Stomach smooth muscle (tissue), 2 donors: ENCODE data around the gene RAB20.
"Not testable (repeated sequence)": the region's sequence is repeated elsewhere in the genome, so short reads cannot be mapped to it uniquely, and the experiment has no call there.

Experiments
- H3K27ac ChIP-seq: one replicate; pipeline ENCODE4 v1.7.0; 2013; ENCODE audit warnings: mild to moderate bottlenecking, low read length, inconsistent platforms
- H3K27me3 ChIP-seq, 2 donors: one replicate each; pipeline ENCODE4 v1.7.0; 2013; ENCODE audit warnings: low read length in 2 of 2; ENCODE audit not compliant: insufficient read depth in 2 of 2, control insufficient read depth in 1 of 2
- H3K36me3 ChIP-seq, 2 donors: one replicate each; pipeline ENCODE4 v1.7.0; 2013; ENCODE audit warnings: low read length in 2 of 2; ENCODE audit not compliant: control insufficient read depth in 2 of 2, insufficient read depth in 2 of 2
- H3K4me1 ChIP-seq: one replicate; pipeline ENCODE4 v1.7.0; 2013; ENCODE audit warnings: low read length; ENCODE audit not compliant: control insufficient read depth, insufficient read depth
- H3K4me3 ChIP-seq, 2 donors: one replicate each; pipeline ENCODE4 v1.7.0; 2013; ENCODE audit warnings: low read length in 2 of 2
- H3K9ac ChIP-seq, 2 donors: one replicate each; pipeline ENCODE4 v1.7.0; 2013; ENCODE audit warnings: low read length in 2 of 2, mild to moderate bottlenecking in 1 of 2
- H3K9me3 ChIP-seq, 2 donors: one replicate each; pipeline ENCODE4 v1.7.0; 2013; ENCODE audit warnings: low read length in 2 of 2; ENCODE audit not compliant: control insufficient read depth in 2 of 2
- donor health status: healthy.
- donor health status: Pancreatic carcinoma.

The RAB20 gene

GRCh38 chr13:110490009-110490770, 71.3 kb downstream of the RAB20 start:
- peaks cover 75 to 83% of the 10 kb centered on the region in 2 donors for H3K36me3 ChIP-seq

GRCh38 chr13:110486880-110487279, 74.6 kb downstream of the RAB20 start:
- H3K9ac ChIP-seq, H3K27me3 ChIP-seq, H3K27ac ChIP-seq, H3K4me1 ChIP-seq, H3K4me3 ChIP-seq, H3K9me3 ChIP-seq: not testable (repeated sequence)
- H3K36me3 ChIP-seq: peaks cover 79 to 86% of the 10 kb centered on the region in 2 donors

More at GRCh38 chr13:110490009-110490770, 71.3 kb downstream of the RAB20 start:
- H3K4me1 ChIP-seq: peaks cover 3% of the 10 kb centered on the region
- H3K27me3 ChIP-seq: no peaks in the 10 kb centered on the region
- no peaks in the 10 kb centered on the region for H3K9me3 ChIP-seq
- H3K4me3 ChIP-seq: no peak overlapping the region
- no peak overlapping the region for H3K9ac ChIP-seq
- H3K27ac ChIP-seq: no peak overlapping the region

GRCh38 chr13:110486061-110486715, 75.3 kb downstream of the RAB20 start:
- no peak overlapping the region for H3K9ac ChIP-seq
- H3K4me1 ChIP-seq: peaks cover 3% of the 10 kb centered on the region
- H3K27ac ChIP-seq: peak overlapping the region; percentile 31
- no peaks in the 10 kb centered on the region for H3K27me3 ChIP-seq
- no peak overlapping the region for H3K4me3 ChIP-seq
- peaks cover 77 to 81% of the 10 kb centered on the region in 2 donors for H3K36me3 ChIP-seq
- H3K9me3 ChIP-seq: no peaks in the 10 kb centered on the region

GRCh38 chr13:110485604-110486003, 75.9 kb downstream of the RAB20 start:
- Histone ChIP-seq H3K36me3 (peaks cover 73 to 77% of the 10 kb centered on the region in 2 donors), H3K4me1 (peaks cover 4% of the 10 kb centered on the region), H3K27me3 (no peaks in the 10 kb centered on the region), H3K27ac (peak overlapping the region; percentile 31), H3K9me3 (no peaks in the 10 kb centered on the region), H3K9ac (no peak overlapping the region), H3K4me3 (no peak overlapping the region)

- H3K9me3 ChIP-seq: no peaks in the 10 kb centered on the region
- H3K36me3 ChIP-seq: peaks cover 68 to 72% of the 10 kb centered on the region in 2 donors
- no peak overlapping the region for H3K9ac ChIP-seq
Measured at GRCh38 chr13:110484290-110485048, 77.1 kb downstream of the RAB20 start.

GRCh38 chr13:110483386-110483968, 78.0 kb downstream of the RAB20 start:
- H3K4me1 ChIP-seq: peaks cover 19% of the 10 kb centered on the region
- peak overlapping the region; percentile 37 for H3K27ac ChIP-seq
- H3K36me3 ChIP-seq: peaks cover 67 to 70% of the 10 kb centered on the region in 2 donors
- no peak overlapping the region for H3K4me3 ChIP-seq
- no peaks in the 10 kb centered on the region for H3K9me3 ChIP-seq
- no peak overlapping the region for H3K9ac ChIP-seq
- no peaks in the 10 kb centered on the region for H3K27me3 ChIP-seq

More at GRCh38 chr13:110484290-110485048, 77.1 kb downstream of the RAB20 start:
- no peak overlapping the region for H3K4me3 ChIP-seq
- H3K27me3 ChIP-seq: no peaks in the 10 kb centered on the region
- peaks cover 16% of the 10 kb centered on the region for H3K4me1 ChIP-seq
- peak overlapping the region; percentile 6 for H3K27ac ChIP-seq

- Histone ChIP-seq H3K36me3 (peaks cover 67 to 78% of the 10 kb centered on the region in 2 donors), H3K27ac (peak overlapping the region; percentile 55)
Measured at GRCh38 chr13:110480161-110480560, 81.4 kb downstream of the RAB20 start.

GRCh38 chr13:110479648-110480047, 81.9 kb downstream of the RAB20 start:
- no peaks in the 10 kb centered on the region for H3K27me3 ChIP-seq
- H3K9me3 ChIP-seq: no peaks in the 10 kb centered on the region
- peaks cover 69 to 79% of the 10 kb centered on the region in 2 donors for H3K36me3 ChIP-seq
- no peak overlapping the region for H3K9ac ChIP-seq
- no peak overlapping the region for H3K4me3 ChIP-seq
- peaks cover 21% of the 10 kb centered on the region for H3K4me1 ChIP-seq
- H3K27ac ChIP-seq: peak overlapping the region; percentile 55

More at GRCh38 chr13:110480161-110480560, 81.4 kb downstream of the RAB20 start:
- Histone ChIP-seq H3K9ac (no peak overlapping the region), H3K27me3 (no peaks in the 10 kb centered on the region), H3K9me3 (no peaks in the 10 kb centered on the region), H3K4me1 (peaks cover 21% of the 10 kb centered on the region), H3K4me3 (no peak overlapping the region)

- Histone ChIP-seq H3K27me3 (no peaks in the 10 kb centered on the region), H3K9ac (peak overlapping the region in 1 of 2 donors; percentile 13), H3K9me3 (no peaks in the 10 kb centered on the region), H3K4me1 (peaks cover 21% of the 10 kb centered on the region), H3K4me3 (no peak overlapping the region), H3K36me3 (peaks cover 70 to 79% of the 10 kb centered on the region in 2 donors), H3K27ac (peak overlapping the region; percentile 55)
Measured at GRCh38 chr13:110479215-110479545, 82.3 kb downstream of the RAB20 start.

- no peak overlapping the region for H3K4me3 ChIP-seq
- H3K9me3 ChIP-seq: no peaks in the 10 kb centered on the region
- no peaks in the 10 kb centered on the region for H3K27me3 ChIP-seq
- H3K36me3 ChIP-seq: peaks cover 72 to 77% of the 10 kb centered on the region in 2 donors
- H3K27ac ChIP-seq: peak overlapping the region; percentile 55
- peak overlapping the region in 1 of 2 donors; percentile 13 for H3K9ac ChIP-seq
- peaks cover 21% of the 10 kb centered on the region for H3K4me1 ChIP-seq
Measured at GRCh38 chr13:110478405-110479214, 82.9 kb downstream of the RAB20 start.
